ENCODE data around the gene SLC48A1.
A peak's percentile ranks its signal among the peaks of the same experiment; 100 is the strongest.

The SLC48A1 gene

GRCh38 chr12:47828976-47829482 is 56.0 kb downstream of the SLC48A1 start:
- Histone ChIP-seq H3K27ac (ENCODE audit: low read depth, low read length) (peak overlapping the region; percentile 59), H3K4me3 (ENCODE audit: low read depth in 1 of 5, low read length in 5 of 5) (peak overlapping the region in 4 of 5 donors; percentile 6 to 32 (median 19)), H3K27me3 (ENCODE audit: control insufficient read depth in 5 of 5, insufficient read depth in 4 of 5, low read length in 5 of 5) (no peaks in the 10 kb centered on the region), H3K4me1 (ENCODE audit: control insufficient read depth in 5 of 5, insufficient read depth in 5 of 5, low read length in 5 of 5) (peaks cover 6 to 54% (median 39%) of the 10 kb centered on the region in 5 donors), H3K9ac (ENCODE audit: low read length in 5 of 5) (peak overlapping the region in 3 of 5 donors; percentile 1 to 61 (median 21)), H3K9me3 (ENCODE audit: control insufficient read depth in 5 of 5, low read length in 5 of 5) (no peaks in the 10 kb centered on the region), H3K36me3 (ENCODE audit: control insufficient read depth in 5 of 5, insufficient read depth in 5 of 5, low read length in 5 of 5) (no peaks in the 10 kb centered on the region)

- Histone ChIP-seq H3K27ac (ENCODE audit: low read depth, low read length) (peak overlapping the region; percentile 59), H3K4me3 (ENCODE audit: low read depth in 1 of 5, low read length in 5 of 5) (peak overlapping the region in 1 of 5 donors; percentile 23), H3K9me3 (ENCODE audit: control insufficient read depth in 5 of 5, low read length in 5 of 5) (no peaks in the 10 kb centered on the region), H3K9ac (ENCODE audit: low read length in 5 of 5) (peak overlapping the region in 1 of 5 donors; percentile 61), H3K36me3 (ENCODE audit: control insufficient read depth in 5 of 5, insufficient read depth in 5 of 5, low read length in 5 of 5) (no peaks in the 10 kb centered on the region), H3K4me1 (ENCODE audit: control insufficient read depth in 5 of 5, insufficient read depth in 5 of 5, low read length in 5 of 5) (peaks cover 6 to 52% (median 37%) of the 10 kb centered on the region in 5 donors), H3K27me3 (ENCODE audit: control insufficient read depth in 5 of 5, insufficient read depth in 4 of 5, low read length in 5 of 5) (no peaks in the 10 kb centered on the region)
Measured at GRCh38 chr12:47829584-47829983, 56.5 kb downstream of the SLC48A1 start.

Measured in subcutaneous abdominal adipose tissue (tissue), 5 donors.